Measurements from ENCODE around the gene EPB41L1. TPM values are rescaled to one million over a fixed set of nuclear protein-coding genes. Genes with fewer than 3 reads are reported as not detected.

EPB41L1 gene
- polyA plus RNA-seq, 1 donor from 2014 or later: 38.2 TPM

DNA sequence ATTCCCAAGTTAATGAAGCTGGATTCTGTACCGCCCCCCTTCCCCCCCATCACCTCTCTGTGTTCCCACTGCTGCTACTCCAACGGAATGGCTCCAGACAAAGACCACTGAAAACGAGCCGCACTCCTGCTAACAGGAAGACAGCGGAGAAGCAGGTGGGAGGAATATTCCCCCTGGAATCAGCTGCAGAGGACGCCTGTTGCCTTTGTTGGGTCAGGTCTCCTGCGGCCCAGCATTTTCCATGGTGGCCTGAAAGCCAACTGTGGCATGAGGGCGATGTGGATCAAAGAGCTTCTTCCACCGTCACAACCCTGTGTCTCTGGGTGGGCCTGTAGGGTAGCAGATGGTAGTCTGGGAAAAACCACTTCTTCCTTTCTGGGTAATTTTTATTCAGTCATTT lies 98.5 kb downstream of the EPB41L1 start:
- Histone ChIP-seq H3K9me3 (ENCODE audit: low read length) (no peaks in the 10 kb centered on the region), H3K4me3 (ENCODE audit: low read length) (no peak overlapping the region), H3K4me2 (ENCODE audit: low read length) (no peak overlapping the region), H3K9ac (ENCODE audit: low read length) (no peak overlapping the region), H3K27ac (ENCODE audit: low read length) (no peak overlapping the region), H4K20me1 (ENCODE audit: insufficient read depth) (no peaks in the 10 kb centered on the region), H3F3A (ENCODE audit: insufficient read depth, low read length, poor library complexity, severe bottlenecking) (no peaks in the 10 kb centered on the region), H3K36me3 (ENCODE audit: insufficient read depth, low read length) (peaks cover 2% of the 10 kb centered on the region), H3K79me2 (replicated peaks; ENCODE audit: insufficient read depth, low read length) (peaks cover 4% of the 10 kb centered on the region), H3K27me3 (ENCODE audit: insufficient read depth, low read depth, low read length) (no peaks in the 10 kb centered on the region), H3K9me2 (ENCODE audit: insufficient read depth, low read length) (no peaks in the 10 kb centered on the region), H2AFZ (ENCODE audit: low read depth, low read length) (no peak overlapping the region)
- no peak for TF ChIP-seq TAF1 (IDR thresholded peaks at IDR 0.05; ENCODE audit: low read depth)
- TF ChIP-seq EP300 (conservative IDR thresholded peaks at IDR 0.05; ENCODE audit: poor library complexity, severe bottlenecking): no peak

DNA sequence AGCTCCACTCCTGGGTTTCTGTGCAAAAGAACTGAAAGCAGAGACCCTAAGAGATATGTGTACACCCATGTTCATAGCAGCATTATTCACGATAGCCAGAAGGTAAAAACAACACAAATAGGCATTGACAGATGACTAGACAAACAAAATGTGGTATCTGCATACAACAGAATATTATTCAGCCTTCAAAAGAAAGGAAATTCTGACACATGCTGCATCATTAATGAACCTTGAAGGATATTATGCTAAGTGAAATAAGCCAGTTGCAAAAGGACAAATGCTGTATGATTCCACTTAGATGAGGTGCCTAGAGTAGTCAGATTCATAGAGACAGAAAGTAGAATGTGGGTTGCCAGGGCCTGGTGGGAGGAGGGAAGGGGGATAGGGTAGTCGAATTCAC lies 99.5 kb downstream of the EPB41L1 start:
- TF ChIP-seq POLR2AphosphoS5 (IDR thresholded peaks at IDR 0.05) (no peak), MXI1 (conservative IDR thresholded peaks at IDR 0.05; ENCODE audit: poor library complexity, severe bottlenecking) (no peak), EP300 (conservative IDR thresholded peaks at IDR 0.05; ENCODE audit: poor library complexity, severe bottlenecking) (no peak), TAF1 (IDR thresholded peaks at IDR 0.05; ENCODE audit: low read depth) (no peak), RAD21 (conservative IDR thresholded peaks at IDR 0.05) (no peak), SMC3 (conservative IDR thresholded peaks at IDR 0.05; ENCODE audit: poor library complexity) (no peak), EZH2 (IDR thresholded peaks at IDR 0.05; ENCODE audit: borderline replicate concordance, insufficient read depth, low read length, poor library complexity, severe bottlenecking) (no peak)
- TF ChIP-seq, protein P1, sequence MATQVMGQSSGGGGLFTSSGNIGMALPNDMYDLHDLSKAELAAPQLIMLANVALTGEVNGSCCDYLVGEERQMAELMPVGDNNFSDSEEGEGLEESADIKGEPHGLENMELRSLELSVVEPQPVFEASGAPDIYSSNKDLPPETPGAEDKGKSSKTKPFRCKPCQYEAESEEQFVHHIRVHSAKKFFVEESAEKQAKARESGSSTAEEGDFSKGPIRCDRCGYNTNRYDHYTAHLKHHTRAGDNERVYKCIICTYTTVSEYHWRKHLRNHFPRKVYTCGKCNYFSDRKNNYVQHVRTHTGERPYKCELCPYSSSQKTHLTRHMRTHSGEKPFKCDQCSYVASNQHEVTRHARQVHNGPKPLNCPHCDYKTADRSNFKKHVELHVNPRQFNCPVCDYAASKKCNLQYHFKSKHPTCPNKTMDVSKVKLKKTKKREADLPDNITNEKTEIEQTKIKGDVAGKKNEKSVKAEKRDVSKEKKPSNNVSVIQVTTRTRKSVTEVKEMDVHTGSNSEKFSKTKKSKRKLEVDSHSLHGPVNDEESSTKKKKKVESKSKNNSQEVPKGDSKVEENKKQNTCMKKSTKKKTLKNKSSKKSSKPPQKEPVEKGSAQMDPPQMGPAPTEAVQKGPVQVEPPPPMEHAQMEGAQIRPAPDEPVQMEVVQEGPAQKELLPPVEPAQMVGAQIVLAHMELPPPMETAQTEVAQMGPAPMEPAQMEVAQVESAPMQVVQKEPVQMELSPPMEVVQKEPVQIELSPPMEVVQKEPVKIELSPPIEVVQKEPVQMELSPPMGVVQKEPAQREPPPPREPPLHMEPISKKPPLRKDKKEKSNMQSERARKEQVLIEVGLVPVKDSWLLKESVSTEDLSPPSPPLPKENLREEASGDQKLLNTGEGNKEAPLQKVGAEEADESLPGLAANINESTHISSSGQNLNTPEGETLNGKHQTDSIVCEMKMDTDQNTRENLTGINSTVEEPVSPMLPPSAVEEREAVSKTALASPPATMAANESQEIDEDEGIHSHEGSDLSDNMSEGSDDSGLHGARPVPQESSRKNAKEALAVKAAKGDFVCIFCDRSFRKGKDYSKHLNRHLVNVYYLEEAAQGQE (IDR thresholded peaks at IDR 0.05; ENCODE audit: borderline replicate concordance): no peak
- TF ChIP-seq, protein P2, sequence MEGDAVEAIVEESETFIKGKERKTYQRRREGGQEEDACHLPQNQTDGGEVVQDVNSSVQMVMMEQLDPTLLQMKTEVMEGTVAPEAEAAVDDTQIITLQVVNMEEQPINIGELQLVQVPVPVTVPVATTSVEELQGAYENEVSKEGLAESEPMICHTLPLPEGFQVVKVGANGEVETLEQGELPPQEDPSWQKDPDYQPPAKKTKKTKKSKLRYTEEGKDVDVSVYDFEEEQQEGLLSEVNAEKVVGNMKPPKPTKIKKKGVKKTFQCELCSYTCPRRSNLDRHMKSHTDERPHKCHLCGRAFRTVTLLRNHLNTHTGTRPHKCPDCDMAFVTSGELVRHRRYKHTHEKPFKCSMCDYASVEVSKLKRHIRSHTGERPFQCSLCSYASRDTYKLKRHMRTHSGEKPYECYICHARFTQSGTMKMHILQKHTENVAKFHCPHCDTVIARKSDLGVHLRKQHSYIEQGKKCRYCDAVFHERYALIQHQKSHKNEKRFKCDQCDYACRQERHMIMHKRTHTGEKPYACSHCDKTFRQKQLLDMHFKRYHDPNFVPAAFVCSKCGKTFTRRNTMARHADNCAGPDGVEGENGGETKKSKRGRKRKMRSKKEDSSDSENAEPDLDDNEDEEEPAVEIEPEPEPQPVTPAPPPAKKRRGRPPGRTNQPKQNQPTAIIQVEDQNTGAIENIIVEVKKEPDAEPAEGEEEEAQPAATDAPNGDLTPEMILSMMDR (IDR thresholded peaks at IDR 0.05; ENCODE audit: poor library complexity, severe bottlenecking): no peak
- Histone ChIP-seq H3K79me2 (replicated peaks; ENCODE audit: insufficient read depth, low read length) (peaks cover 4% of the 10 kb centered on the region), H3K9me3 (ENCODE audit: low read length) (no peaks in the 10 kb centered on the region), H3K27ac (ENCODE audit: low read length) (no peak overlapping the region), H3K9ac (ENCODE audit: low read length) (no peak overlapping the region), H2AFZ (ENCODE audit: low read depth, low read length) (no peak overlapping the region), H4K20me1 (ENCODE audit: insufficient read depth) (no peaks in the 10 kb centered on the region), H3K27me3 (ENCODE audit: insufficient read depth, low read depth, low read length) (no peaks in the 10 kb centered on the region), H3K9me2 (ENCODE audit: insufficient read depth, low read length) (no peaks in the 10 kb centered on the region), H3K36me3 (ENCODE audit: insufficient read depth, low read length) (no peaks in the 10 kb centered on the region), H3F3A (ENCODE audit: insufficient read depth, low read length, poor library complexity, severe bottlenecking) (no peaks in the 10 kb centered on the region), H3K4me2 (ENCODE audit: low read length) (no peak overlapping the region), H3K4me3 (ENCODE audit: low read length) (no peak overlapping the region)

DNA sequence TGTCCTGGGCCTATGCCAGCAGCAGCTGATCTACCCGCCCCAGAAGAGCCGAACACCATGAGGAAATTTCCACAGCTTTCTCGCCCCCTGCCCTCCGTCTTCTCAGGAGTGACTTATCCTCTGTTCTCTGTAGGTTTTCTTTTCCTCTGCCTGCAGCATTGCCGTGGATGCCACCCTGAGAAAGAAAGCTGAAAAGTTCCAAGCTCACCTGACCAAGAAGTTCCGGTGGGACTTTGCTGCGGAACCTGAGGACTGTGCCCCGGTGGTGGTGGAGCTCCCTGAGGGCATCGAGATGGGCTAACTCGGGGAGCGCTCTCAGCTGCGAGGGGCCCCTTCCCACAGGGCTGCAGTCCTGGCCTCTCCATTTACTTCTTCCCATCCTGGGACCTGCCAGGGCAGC lies 100.9 kb downstream of the EPB41L1 start:
- Histone ChIP-seq H4K20me1 (ENCODE audit: insufficient read depth) (no peaks in the 10 kb centered on the region), H3K4me3 (ENCODE audit: low read length) (no peak overlapping the region), H3K9me2 (ENCODE audit: insufficient read depth, low read length) (no peaks in the 10 kb centered on the region), H3K79me2 (replicated peaks; ENCODE audit: insufficient read depth, low read length) (peaks cover 3% of the 10 kb centered on the region), H2AFZ (ENCODE audit: low read depth, low read length) (no peak overlapping the region), H3F3A (ENCODE audit: insufficient read depth, low read length, poor library complexity, severe bottlenecking) (no peaks in the 10 kb centered on the region), H3K9ac (ENCODE audit: low read length) (no peak overlapping the region), H3K36me3 (ENCODE audit: insufficient read depth, low read length) (no peaks in the 10 kb centered on the region), H3K9me3 (ENCODE audit: low read length) (no peaks in the 10 kb centered on the region), H3K27me3 (ENCODE audit: insufficient read depth, low read depth, low read length) (no peaks in the 10 kb centered on the region), H3K27ac (ENCODE audit: low read length) (no peak overlapping the region), H3K4me2 (ENCODE audit: low read length) (no peak overlapping the region)
- TF ChIP-seq POLR2AphosphoS5 (IDR thresholded peaks at IDR 0.05): no peak
- TF ChIP-seq, protein P2 (IDR thresholded peaks at IDR 0.05; ENCODE audit: poor library complexity, severe bottlenecking): no peak
- TF ChIP-seq, protein P1 (IDR thresholded peaks at IDR 0.05; ENCODE audit: borderline replicate concordance): no peak
- no peak for TF ChIP-seq TAF1 (IDR thresholded peaks at IDR 0.05; ENCODE audit: low read depth)
- no peak for TF ChIP-seq RAD21 (conservative IDR thresholded peaks at IDR 0.05)
- TF ChIP-seq MXI1 (conservative IDR thresholded peaks at IDR 0.05; ENCODE audit: poor library complexity, severe bottlenecking): no peak
- TF ChIP-seq SMC3 (conservative IDR thresholded peaks at IDR 0.05; ENCODE audit: poor library complexity): no peak
- no peak for TF ChIP-seq EZH2 (IDR thresholded peaks at IDR 0.05; ENCODE audit: borderline replicate concordance, insufficient read depth, low read length, poor library complexity, severe bottlenecking)
- no peak for TF ChIP-seq EP300 (conservative IDR thresholded peaks at IDR 0.05; ENCODE audit: poor library complexity, severe bottlenecking)
